NB4 (cell line): ENCODE data around the gene KLHL17.

Experiments used
- POLR2A ChIP-seq: IDR thresholded peaks from 2 replicates; pipeline ENCODE4 v1.6.1; 2011; ENCODE audit warnings: mild to moderate bottlenecking; ENCODE audit not compliant: insufficient read length; ENCODE audit errors: extremely low read depth
- TF ChIP-seq, protein P1 (sequence below): IDR thresholded peaks from 2 replicates; pipeline ENCODE4 v1.6.1; 2011; ENCODE audit warnings: low read depth, low read length

- no peak for TF ChIP-seq POLR2A
- TF ChIP-seq, protein P1, sequence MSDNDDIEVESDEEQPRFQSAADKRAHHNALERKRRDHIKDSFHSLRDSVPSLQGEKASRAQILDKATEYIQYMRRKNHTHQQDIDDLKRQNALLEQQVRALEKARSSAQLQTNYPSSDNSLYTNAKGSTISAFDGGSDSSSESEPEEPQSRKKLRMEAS, result no peak
These were observed 49.3 kb upstream of the KLHL17 start for GRCh38 chr1:910881-911721.
